Activated naive CD4-positive, alpha-beta T cell (primary cell): Measurements from ENCODE around the gene YTHDF1.
"Not testable (repeated sequence)": the region's sequence is repeated elsewhere in the genome, so short reads cannot be mapped to it uniquely, and the experiment has no call there.

Source experiments
- DNase-seq, 4 experiments: peaks; one replicate each; lab custom pipeline; 2025; lab: John Stamatoyannopoulos, UW

The YTHDF1 gene

GRCh38 chr20:63226042-63226943 lies 10.4 kb upstream of the YTHDF1 start:
- no peak for DNase-seq

GRCh38 chr20:63225082-63225454 lies 9.1 kb upstream of the YTHDF1 start:
- no peak for DNase-seq

- DNase-seq, result no peak
Observed at GRCh38 chr20:63224412-63225081, 8.6 kb upstream of the YTHDF1 start.

GRCh38 chr20:63223826-63224207 lies 7.9 kb upstream of the YTHDF1 start:
- DNase-seq, result no peak

DNA sequence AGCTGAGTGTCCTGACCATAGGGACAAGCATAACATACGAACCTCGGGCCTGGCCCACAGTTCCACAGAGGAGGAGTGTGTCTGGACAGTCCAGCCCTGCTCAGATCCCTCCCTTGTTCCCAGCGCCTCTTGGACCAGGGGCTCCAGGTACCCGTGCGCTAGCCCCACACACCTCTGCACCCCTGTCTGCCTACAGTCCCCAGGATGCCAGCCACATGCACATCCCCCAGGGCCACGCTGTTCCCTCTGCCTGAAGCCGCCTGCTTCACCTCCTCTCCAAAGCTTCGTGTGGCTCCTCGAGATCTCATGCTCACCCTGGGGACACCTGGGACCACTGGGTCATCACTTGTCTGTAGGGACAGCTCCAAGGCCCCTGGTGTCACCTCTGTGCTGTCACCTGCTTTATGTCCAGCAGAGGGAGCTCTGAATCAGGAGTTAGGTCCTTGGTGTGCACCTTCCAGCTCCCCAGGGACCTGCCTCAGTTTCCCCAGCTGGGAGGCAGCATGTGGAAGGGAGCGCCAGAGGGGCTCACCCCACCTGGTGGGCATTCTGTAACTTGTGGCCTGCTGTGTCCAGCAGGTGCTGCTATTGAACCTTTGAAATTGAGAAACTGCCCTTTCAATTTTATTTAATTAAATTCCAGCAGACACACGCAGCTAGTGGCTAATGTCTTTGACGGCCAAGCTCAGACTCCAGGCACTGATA lies 7.3 kb upstream of the YTHDF1 start:
- peak in 2 of 4 experiments; percentile 12 to 29 for DNase-seq

DNA sequence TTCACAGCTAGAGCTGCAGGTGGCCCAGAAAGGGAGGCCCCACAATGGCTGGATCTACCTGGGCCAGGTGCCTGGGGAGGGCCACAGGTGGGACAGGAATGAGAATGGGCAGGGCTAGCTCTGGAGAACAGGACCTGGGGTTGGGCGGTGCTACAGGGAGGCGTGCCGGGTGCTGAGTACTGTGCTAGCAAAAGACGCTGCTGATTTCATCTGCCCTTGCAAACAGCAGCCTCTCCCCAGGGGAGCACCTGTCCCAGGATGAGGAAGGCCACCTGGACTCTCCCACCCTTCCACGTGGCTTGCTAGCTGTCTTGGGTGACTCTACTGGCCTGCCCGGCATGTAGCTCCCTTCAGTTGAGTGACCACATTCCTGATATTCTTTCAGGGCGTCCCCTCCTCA lies 6.6 kb upstream of the YTHDF1 start:
- DNase-seq, result no peak

GRCh38 chr20:63221400-63222053 lies 5.6 kb upstream of the YTHDF1 start:
- not testable (repeated sequence) for DNase-seq

DNA sequence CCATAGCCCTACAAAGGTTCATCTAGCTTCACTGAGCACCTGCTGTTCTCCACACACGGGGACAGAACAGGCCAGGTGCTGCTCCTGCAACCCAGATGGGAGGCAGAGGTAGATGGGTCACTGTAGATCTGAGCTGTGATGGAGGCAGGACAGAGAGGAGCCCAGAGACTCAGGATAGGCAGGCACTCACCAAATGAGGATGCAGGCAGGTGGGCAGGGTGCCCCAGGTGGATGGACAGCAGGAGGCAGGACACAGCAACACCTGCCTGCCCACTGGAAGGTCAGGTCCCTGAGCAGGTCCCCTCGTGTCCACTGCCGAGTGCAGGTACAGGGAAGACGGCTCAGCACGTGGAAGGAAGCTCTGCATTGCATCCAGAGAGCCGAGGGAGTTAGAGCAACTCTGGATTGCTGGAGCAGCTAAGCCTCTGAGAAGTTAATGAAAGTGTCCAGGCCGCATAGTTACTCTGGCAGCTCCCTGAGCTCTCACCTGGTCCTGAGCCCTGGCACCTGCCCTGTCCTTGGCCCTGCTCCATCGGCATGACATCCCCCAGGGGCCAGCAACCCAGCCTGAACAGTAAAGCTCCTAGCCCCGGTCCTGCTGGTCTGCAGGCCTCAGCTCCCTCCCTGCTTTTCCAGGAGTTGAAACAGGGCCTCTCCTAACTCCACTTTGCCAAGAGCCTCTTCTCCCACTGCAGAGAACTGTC lies 4.9 kb upstream of the YTHDF1 start:
- no peak for DNase-seq

DNA sequence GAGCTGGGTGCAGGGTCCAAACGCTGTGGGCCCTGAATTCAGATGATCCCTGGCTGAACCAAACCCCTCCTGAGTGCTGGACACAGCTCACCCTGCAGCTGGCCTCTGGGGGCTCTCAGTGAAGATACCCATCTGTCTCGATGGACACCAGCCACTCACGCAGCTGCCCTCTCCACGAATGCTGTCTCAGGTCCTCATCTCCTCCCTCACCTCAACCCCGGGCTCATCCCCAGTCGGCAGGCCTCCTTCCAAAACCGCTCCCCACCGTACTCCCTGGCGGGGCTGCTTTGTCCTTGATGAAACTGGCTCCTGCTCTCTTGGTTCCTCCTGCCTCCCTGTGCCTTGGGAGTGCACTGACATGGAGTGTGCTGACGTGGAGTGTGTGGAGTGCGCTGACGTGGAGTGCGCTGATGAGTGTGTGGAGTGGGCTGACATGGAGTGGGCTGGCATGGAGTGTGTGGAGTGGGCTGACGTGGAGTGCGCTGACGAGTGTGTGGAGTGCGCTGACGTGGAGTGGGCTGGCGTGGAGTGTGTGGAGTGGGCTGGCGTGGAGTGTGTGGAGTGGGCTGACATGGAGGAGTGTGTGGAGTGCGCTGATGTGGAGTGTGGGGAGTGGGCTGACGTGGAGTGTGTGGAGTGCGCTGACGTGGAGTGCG lies 4.1 kb upstream of the YTHDF1 start:
- DNase-seq, result no peak

- no peak for DNase-seq
Observed at GRCh38 chr20:63219447-63219821, 3.5 kb upstream of the YTHDF1 start.

DNA sequence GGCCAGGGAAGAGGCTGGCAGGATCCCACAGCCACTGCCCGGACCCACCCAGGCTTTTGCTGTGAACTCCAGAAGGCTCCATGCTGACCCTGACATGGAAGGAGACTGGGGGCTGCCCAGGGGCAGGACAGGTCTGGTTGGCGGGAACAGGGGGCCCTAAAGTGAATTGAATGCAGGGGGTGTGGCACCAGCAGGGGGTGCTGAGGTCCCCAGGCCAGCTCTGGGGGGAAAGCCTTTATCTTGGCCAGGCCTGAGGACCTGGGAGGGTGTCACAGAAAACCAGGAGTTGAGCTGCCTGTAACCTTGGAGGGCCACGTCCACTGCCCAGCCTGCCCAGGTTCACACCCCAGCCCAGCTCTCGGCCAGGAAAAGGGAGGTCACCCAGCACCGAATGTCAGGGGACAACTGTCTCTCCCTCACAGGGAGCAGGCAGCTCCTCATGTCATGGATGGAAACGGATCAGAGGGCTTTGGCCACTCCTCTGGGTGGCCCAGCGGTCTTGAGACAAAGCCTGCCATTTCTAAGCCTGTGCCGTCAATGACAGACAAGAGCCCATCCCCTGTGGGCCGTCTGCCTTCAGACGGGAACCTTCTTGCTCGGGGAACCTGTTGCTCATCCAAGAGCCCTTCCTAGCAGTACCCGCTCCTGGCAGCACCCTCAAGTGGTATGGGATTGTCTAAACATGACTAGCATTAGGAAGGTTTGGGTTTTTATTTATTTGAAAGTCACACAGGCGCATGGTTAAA lies 2.9 kb upstream of the YTHDF1 start:
- no peak for DNase-seq

DNA sequence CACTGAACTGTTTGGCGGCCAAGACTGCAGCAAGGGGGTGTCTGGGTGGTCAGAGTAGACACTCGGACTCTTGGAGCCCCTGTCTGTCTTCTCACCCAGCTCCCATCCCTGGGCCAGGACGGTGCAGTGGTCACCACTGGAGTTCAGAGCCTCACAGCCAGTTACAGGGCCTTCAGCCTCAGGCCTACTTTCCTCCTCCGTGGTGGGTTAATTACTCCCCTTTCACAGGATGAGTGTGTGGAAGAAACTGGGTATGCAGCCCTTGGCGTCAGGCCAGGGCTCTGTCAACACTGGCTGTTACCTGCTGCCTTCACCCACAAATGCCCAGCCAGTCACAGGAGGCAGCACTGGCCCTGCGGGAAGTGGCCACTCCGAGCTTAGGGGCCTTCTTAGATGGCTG lies 1.8 kb upstream of the YTHDF1 start:
- no peak for DNase-seq

GRCh38 chr20:63216849-63217471 lies 1.0 kb upstream of the YTHDF1 start:
- DNase-seq, result no peak

DNA sequence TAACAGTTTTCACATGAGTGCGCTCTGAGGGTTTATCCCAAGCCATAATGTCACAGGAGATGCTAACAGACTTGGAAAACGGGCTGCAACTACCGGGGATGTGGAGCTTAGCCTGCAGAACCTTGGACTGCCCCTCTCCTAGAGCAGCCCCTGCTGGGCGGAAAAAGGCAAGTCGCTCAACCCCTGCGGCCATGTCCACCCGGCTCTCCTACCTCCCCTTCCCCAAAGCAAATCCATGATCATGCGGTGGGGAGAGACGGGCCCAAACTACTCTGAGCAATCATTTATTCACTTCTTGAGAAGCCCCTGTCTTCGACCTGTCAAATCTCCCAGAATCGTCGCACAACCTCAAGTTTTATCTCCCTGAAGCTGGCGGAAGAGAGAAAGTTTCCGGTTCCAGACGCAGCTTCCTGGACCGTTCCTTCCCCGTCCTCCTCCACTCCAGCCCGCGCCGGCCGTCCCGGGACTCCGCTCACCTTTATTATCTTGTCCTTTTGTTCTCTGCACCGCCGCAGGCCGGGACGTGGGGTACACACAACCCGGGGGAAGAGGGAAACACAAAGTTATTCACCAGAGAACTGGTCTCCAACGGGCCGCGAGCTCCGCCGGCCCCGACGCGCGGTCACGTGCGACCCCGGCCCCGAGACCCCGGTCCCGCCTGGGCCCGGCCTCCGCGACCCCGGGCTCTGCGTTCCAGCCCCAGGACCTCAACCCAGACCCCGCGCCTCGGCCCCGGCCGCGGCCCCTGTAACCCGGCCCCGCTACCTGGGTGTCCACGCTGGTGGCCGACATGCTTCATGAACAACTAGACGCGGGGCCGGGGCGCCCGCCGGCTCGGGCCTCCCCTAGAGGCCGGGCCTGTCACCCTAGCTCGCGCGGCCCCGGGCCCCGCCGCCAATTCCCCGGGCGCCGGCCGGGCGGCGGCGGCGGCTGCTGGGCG lies 560 bp downstream of the YTHDF1 start:
- no peak for DNase-seq

DNA sequence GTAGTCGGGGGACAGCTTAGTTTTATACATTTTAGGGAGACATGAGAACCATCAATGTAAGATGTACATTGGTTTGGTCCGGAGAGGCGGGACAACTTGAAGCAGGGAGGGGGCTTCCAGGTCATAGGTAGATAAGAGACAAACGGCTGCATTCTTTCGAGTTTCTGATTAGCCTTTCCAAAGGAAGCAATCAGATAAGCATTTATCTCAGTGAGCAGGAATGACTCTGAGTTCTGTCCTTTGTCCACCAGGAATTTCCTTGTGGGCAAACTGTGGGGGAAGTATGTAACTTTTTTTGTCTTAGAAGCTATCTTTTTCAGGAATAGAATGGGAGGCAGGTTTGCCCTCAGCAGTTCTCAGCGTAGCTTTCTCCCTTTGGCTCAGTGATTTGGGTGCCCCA lies 1.4 kb downstream of the YTHDF1 start:
- DNase-seq, result no peak

- DNase-seq, result no peak
Observed at GRCh38 chr20:63212792-63213191, 3.1 kb downstream of the YTHDF1 start.

DNA sequence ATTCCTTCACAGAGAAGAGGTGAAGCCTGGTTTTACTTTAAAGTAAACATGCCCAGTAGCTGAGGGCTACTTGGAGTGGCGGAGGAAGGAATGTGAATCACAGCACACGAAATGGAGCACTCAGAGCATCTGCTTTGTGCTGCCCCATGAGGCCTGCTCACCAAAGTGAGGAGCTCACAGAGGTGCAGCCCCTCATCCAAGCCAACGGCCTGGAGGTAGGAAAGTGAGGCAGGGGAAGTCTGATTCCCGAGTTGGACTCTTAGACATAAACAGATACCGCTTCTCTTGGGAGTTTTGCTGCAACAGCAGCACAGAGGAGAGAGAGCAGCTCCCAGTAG lies 3.6 kb downstream of the YTHDF1 start:
- no peak for DNase-seq

- no peak for DNase-seq
Observed at GRCh38 chr20:63210011-63210605, 5.8 kb downstream of the YTHDF1 start.
